MM.1S (cell line): ENCODE results near the gene SPTBN2.

ENCODE experiments used
- DNase-seq: peaks from one replicate; pipeline ENCODE4 v3.0.0-alpha.2; 2015
- H2AFZ ChIP-seq: fragments of 300-600 bp; sonication (generic); 2 replicates; pipeline ENCODE4 v1.6.0; 2016; ENCODE audit warnings: antibody characterized with exemption, low read length
- H3F3A ChIP-seq: fragments of 300-600 bp; sonication (generic); 2 replicates; pipeline ENCODE4 v1.6.1; 2016; ENCODE audit warnings: mild to moderate bottlenecking, antibody characterized with exemption, low read length, moderate library complexity, mixed read lengths; ENCODE audit not compliant: insufficient read depth
- H3K27ac ChIP-seq: fragments of 300-600 bp; sonication (generic); 2 replicates; pipeline ENCODE4 v1.5.1; 2016; ENCODE audit warnings: mild to moderate bottlenecking, low read length
- H3K27me3 ChIP-seq: fragments of 300-600 bp; sonication (generic); replicated peaks from 2 replicates; pipeline ENCODE4 v1.6.0; 2016; ENCODE audit warnings: low read length; ENCODE audit not compliant: insufficient read depth
- H3K36me3 ChIP-seq: fragments of 300-600 bp; sonication (generic); replicated peaks from 2 replicates; pipeline ENCODE4 v1.6.1; 2016; ENCODE audit warnings: mild to moderate bottlenecking, low read length, mixed read lengths; ENCODE audit not compliant: insufficient read depth
- H3K4me1 ChIP-seq: fragments of 300-600 bp; sonication (generic); 2 replicates; pipeline ENCODE4 v1.6.1; 2016; ENCODE audit warnings: low read length, mixed read lengths
- H3K4me2 ChIP-seq: fragments of 300-600 bp; sonication (generic); 2 replicates; pipeline ENCODE4 v1.6.0; 2016; ENCODE audit warnings: low read depth, low read length
- H3K4me3 ChIP-seq: fragments of 300-600 bp; sonication (generic); 2 replicates; pipeline ENCODE4 v1.5.1; 2016; ENCODE audit warnings: low read length, mixed read lengths
- H3K79me2 ChIP-seq: fragments of 300-600 bp; sonication (generic); 2 replicates; pipeline ENCODE4 v1.6.1; 2016; ENCODE audit warnings: mixed run types, low read length, mixed read lengths
- H3K9ac ChIP-seq: fragments of 300-600 bp; sonication (generic); 2 replicates; pipeline ENCODE4 v1.6.1; 2016; ENCODE audit warnings: low read length, mixed read lengths
- H3K9me2 ChIP-seq: fragments of 300-600 bp; sonication (generic); replicated peaks from 2 replicates; pipeline ENCODE4 v1.6.1; 2016; ENCODE audit warnings: mild to moderate bottlenecking, low read length, mixed read lengths; ENCODE audit not compliant: insufficient read depth
- H3K9me3 ChIP-seq: fragments of 300-600 bp; sonication (generic); replicated peaks from 2 replicates; pipeline ENCODE4 v1.6.1; 2016; ENCODE audit warnings: mild to moderate bottlenecking, low read length, mixed read lengths; ENCODE audit not compliant: insufficient read depth
- H4K20me1 ChIP-seq: fragments of 300-600 bp; sonication (generic); 2 replicates; pipeline ENCODE4 v1.6.1; 2016; ENCODE audit warnings: mild to moderate bottlenecking, low read length, moderate library complexity, mixed read lengths; ENCODE audit not compliant: insufficient read depth
- CTCF ChIP-seq: fragments of 300-600 bp; sonication (generic); IDR thresholded peaks from 2 replicates; pipeline ENCODE4 v1.5.1; 2016; ENCODE audit warnings: antibody characterized with exemption, low read length, mixed read lengths
- EZH2 ChIP-seq: fragments of 300-600 bp; sonication (generic); optimal IDR thresholded peaks from 2 replicates; pipeline ENCODE3; 2017; ENCODE audit warnings: low read depth, mild to moderate bottlenecking, antibody characterized with exemption, low read length, mixed read lengths
- EZH2phosphoT487 ChIP-seq: fragments of 300-600 bp; sonication (generic); IDR thresholded peaks from 2 replicates; pipeline ENCODE4 v1.6.1; 2018; ENCODE audit warnings: antibody characterized with exemption, low read length

Gene SPTBN2

GRCh38 chr11:66728693-66729385 lies at the start of gene SPTBN2:
TSS of gene SPTBN2 (minus strand) at chr11:66729216. CDS start at chr11:66721240, 7,976 bp downstream.
- Histone ChIP-seq H3K9me3 (no peaks in the 10 kb centered on the region), H2AFZ (0 out of 2 replicates have a peak within 1 kb of the TSS, but pooled peaks have one; percentile 45), H3F3A (no peaks in the 10 kb centered on the region), H3K9ac (no peak within 1 kb of the TSS; the same call in 1 of the 2 replicates), H3K27ac (no peak within 1 kb of the TSS), H3K36me3 (no peaks in the 10 kb centered on the region), H4K20me1 (no peaks in the 10 kb centered on the region), H3K4me2 (peak within 1 kb of the TSS; percentile 59; the same call in 1 of the 2 replicates), H3K27me3 (peaks cover 11% of the 10 kb centered on the region), H3K9me2 (no peaks in the 10 kb centered on the region), H3K79me2 (no peaks in the 10 kb centered on the region), H3K4me1 (0 out of 2 replicates have a peak, but pooled peaks cover 3% of the 10 kb centered on the region), H3K4me3 (peak within 1 kb of the TSS; percentile 55)
- no peak for TF ChIP-seq EZH2
- TF ChIP-seq EZH2phosphoT487 = no peak
- no peak for TF ChIP-seq CTCF
- DNase-seq = no peak

GRCh38 chr11:66768818-66769217 lies 39.8 kb upstream of the SPTBN2 start:
- TF ChIP-seq CTCF = no peak
- TF ChIP-seq EZH2phosphoT487 = no peak
- no peak for TF ChIP-seq EZH2
- H3K4me3 ChIP-seq = no peak overlapping the region
- no peaks in the 10 kb centered on the region for H3K9me3 ChIP-seq
- no peak overlapping the region for H3K9ac ChIP-seq
- H3K27ac ChIP-seq = no peak overlapping the region
- no peaks in the 10 kb centered on the region for H4K20me1 ChIP-seq
- no peaks in the 10 kb centered on the region; the same call in 1 of the 2 replicates for H3K79me2 ChIP-seq
- H3F3A ChIP-seq = no peaks in the 10 kb centered on the region
- no peak overlapping the region for H3K4me2 ChIP-seq
- no peak for DNase-seq
- no peaks in the 10 kb centered on the region for H3K27me3 ChIP-seq
- H3K4me1 ChIP-seq = no peaks in the 10 kb centered on the region
- H2AFZ ChIP-seq = no peak overlapping the region
- H3K9me2 ChIP-seq = no peaks in the 10 kb centered on the region
- no peaks in the 10 kb centered on the region for H3K36me3 ChIP-seq

GRCh38 chr11:66768088-66768521 lies 39.1 kb upstream of the SPTBN2 start:
- Histone ChIP-seq H3K9me3 (no peaks in the 10 kb centered on the region), H3K36me3 (no peaks in the 10 kb centered on the region), H3K79me2 (no peaks in the 10 kb centered on the region; the same call in 1 of the 2 replicates), H3K27me3 (no peaks in the 10 kb centered on the region), H3F3A (no peaks in the 10 kb centered on the region), H2AFZ (no peak overlapping the region), H3K4me1 (no peaks in the 10 kb centered on the region), H3K4me2 (no peak overlapping the region), H3K4me3 (no peak overlapping the region), H4K20me1 (no peaks in the 10 kb centered on the region), H3K9me2 (no peaks in the 10 kb centered on the region), H3K9ac (no peak overlapping the region), H3K27ac (no peak overlapping the region)
- DNase-seq = no peak
- TF ChIP-seq CTCF (no peak), EZH2phosphoT487 (no peak)
